ENCODE results near the gene NSUN5.

GRCh38 chr7:73340514-73340913 is 31.9 kb upstream of the NSUN5 start:
- TF ChIP-seq, protein P1, sequence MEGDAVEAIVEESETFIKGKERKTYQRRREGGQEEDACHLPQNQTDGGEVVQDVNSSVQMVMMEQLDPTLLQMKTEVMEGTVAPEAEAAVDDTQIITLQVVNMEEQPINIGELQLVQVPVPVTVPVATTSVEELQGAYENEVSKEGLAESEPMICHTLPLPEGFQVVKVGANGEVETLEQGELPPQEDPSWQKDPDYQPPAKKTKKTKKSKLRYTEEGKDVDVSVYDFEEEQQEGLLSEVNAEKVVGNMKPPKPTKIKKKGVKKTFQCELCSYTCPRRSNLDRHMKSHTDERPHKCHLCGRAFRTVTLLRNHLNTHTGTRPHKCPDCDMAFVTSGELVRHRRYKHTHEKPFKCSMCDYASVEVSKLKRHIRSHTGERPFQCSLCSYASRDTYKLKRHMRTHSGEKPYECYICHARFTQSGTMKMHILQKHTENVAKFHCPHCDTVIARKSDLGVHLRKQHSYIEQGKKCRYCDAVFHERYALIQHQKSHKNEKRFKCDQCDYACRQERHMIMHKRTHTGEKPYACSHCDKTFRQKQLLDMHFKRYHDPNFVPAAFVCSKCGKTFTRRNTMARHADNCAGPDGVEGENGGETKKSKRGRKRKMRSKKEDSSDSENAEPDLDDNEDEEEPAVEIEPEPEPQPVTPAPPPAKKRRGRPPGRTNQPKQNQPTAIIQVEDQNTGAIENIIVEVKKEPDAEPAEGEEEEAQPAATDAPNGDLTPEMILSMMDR (IDR thresholded peaks at IDR 0.05) = no peak
- no peak for TF ChIP-seq POLR2A (IDR thresholded peaks at IDR 0.05)

All from body of pancreas (tissue), 4 donors.